Ureter (tissue), 1 donor: ENCODE measurements around the gene MAML3. TPM values are rescaled to one million over a fixed set of nuclear protein-coding genes. Genes with fewer than 3 reads are reported as not detected.

Experiments
- total RNA-seq: library from RNA; stranded (reverse); gene quantifications from one replicate; pipeline ENCODE4 v1.2.4, GENCODE V29; 2023
- donor health status: DM: yes; HTN: yes; CAD: no.

Gene MAML3
- total RNA-seq, 1 donor from 2014 or later: 23.4 TPM

Other genes starting within 250 kb of the MAML3 start
- gene SCOC, start 219.5 kb upstream of the MAML3 start, total RNA-seq: 49.2 TPM